A673 (cell line): Measurements from ENCODE around the gene CNTLN. TPM values are rescaled to one million over a fixed set of nuclear protein-coding genes. Genes with fewer than 3 reads are reported as not detected.
"Not testable (repeated sequence)": the region's sequence is repeated elsewhere in the genome, so short reads cannot be mapped to it uniquely, and the experiment has no call there.

Experiments
- BruUV-seq: library from RNA; stranded (reverse); fragments of 400-500 nt; replicated peaks from 2 replicates; lab custom pipeline; 2021; lab: Mats Ljungman, UMichigan
- CTCF ChIA-PET: fragments of 300-600 bp; sonication (Branson Sonifier 250); formaldehyde crosslinking; loops from one replicate; lab custom pipeline; 2022; ENCODE audit warnings: antibody characterized with exemption; lab: Charles Lee
- POLR2A ChIA-PET: fragments of 300-600 bp; sonication (Branson Sonifier 250); formaldehyde crosslinking; loops from one replicate; lab custom pipeline; 2022; ENCODE audit warnings: antibody characterized with exemption; ENCODE audit not compliant: low non-redundant PET; lab: Charles Lee
- DNase-seq: peaks from one replicate; pipeline ENCODE4 v3.0.0-alpha.2; 2015; ENCODE audit warnings: low spot score
- H3K27ac ChIP-seq: fragments of 200-600 bp; sonication (generic); 2 replicates; pipeline ENCODE4 v1.5.1; 2016; ENCODE audit warnings: mixed run types, low read depth, mild to moderate bottlenecking, mixed read lengths, antibody characterized with exemption, low read length; ENCODE audit not compliant: poor library complexity, severe bottlenecking
- H3K27me3 ChIP-seq: fragments of 200-600 bp; sonication (generic); replicated peaks from 2 replicates; pipeline ENCODE4 v1.6.1; 2017; ENCODE audit warnings: mixed run types, low read depth, mild to moderate bottlenecking, mixed read lengths, antibody characterized with exemption, low read length; ENCODE audit not compliant: insufficient read depth, poor library complexity
- H3K36me3 ChIP-seq: fragments of 200-600 bp; sonication (generic); 2 replicates; pipeline ENCODE4 v1.6.1; 2016; ENCODE audit warnings: mixed run types, mild to moderate bottlenecking, mixed read lengths, antibody characterized with exemption, low read length; ENCODE audit not compliant: insufficient read depth, poor library complexity, severe bottlenecking
- H3K4me1 ChIP-seq: fragments of 200-600 bp; sonication (generic); 2 replicates; pipeline ENCODE4 v1.6.1; 2017; ENCODE audit warnings: mixed run types, mild to moderate bottlenecking, mixed read lengths, antibody characterized with exemption, low read length; ENCODE audit not compliant: insufficient read depth, poor library complexity, severe bottlenecking
- H3K4me3 ChIP-seq: fragments of 200-600 bp; sonication (generic); 2 replicates; pipeline ENCODE4 v1.5.1; 2016; ENCODE audit warnings: low read depth, mixed run types, mild to moderate bottlenecking, mixed read lengths, low read length; ENCODE audit not compliant: poor library complexity, severe bottlenecking
- H3K9me3 ChIP-seq: fragments of 200-600 bp; sonication (generic); 2 replicates; pipeline ENCODE4 v1.6.1; 2016; ENCODE audit warnings: mixed run types, low read depth, mild to moderate bottlenecking, mixed read lengths, antibody characterized with exemption, low read length; ENCODE audit not compliant: poor library complexity, severe bottlenecking
- CTCF ChIP-seq: fragments of 300-800, 200-600 bp; sonication (generic); conservative IDR thresholded peaks from 2 replicates; pipeline ENCODE4 v1.5.1; 2017; ENCODE audit warnings: low read depth, mild to moderate bottlenecking, antibody characterized with exemption, low read length, moderate library complexity, mixed read lengths
- EZH2 ChIP-seq: fragments of 200-600 bp; sonication (generic); IDR thresholded peaks from 2 replicates; pipeline ENCODE4 v1.6.1; 2017; ENCODE audit warnings: borderline replicate concordance, low read depth, mild to moderate bottlenecking, mixed read lengths, antibody characterized with exemption, low read length; ENCODE audit not compliant: poor library complexity, severe bottlenecking
- intact Hi-C: fragments of 100-400 bp; cut with micrococcal nuclease; formaldehyde crosslinking; loops from one replicate; pipeline ENCODE4 v1.10.0; 2022; ENCODE audit not compliant: unreplicated experiment
- total RNA-seq: library from RNA; stranded (reverse); gene quantifications from 2 replicates; pipeline ENCODE4 v1.2.3, GENCODE V29; 2021

CNTLN gene
- total RNA-seq, 1 experiment from 2014 or later = 6.6 TPM

- no TSS peak for BruUV-seq
Measured at GRCh38 chr9:17280350-17281012, 145.6 kb downstream of the CNTLN start.

GRCh38 chr9:17290673-17291072, 155.8 kb downstream of the CNTLN start:
- intact Hi-C loops, H3K9me3 ChIP-seq, H3K4me1 ChIP-seq, H3K4me3 ChIP-seq, DNase-seq, H3K36me3 ChIP-seq, H3K27ac ChIP-seq, H3K27me3 ChIP-seq, CTCF ChIA-PET, BruUV-seq, POLR2A ChIA-PET: not testable (repeated sequence)

More at GRCh38 chr9:17280350-17281012, 145.6 kb downstream of the CNTLN start:
- TF ChIP-seq EZH2 = no peak
- no peak for TF ChIP-seq CTCF
- intact Hi-C loops = no loop called here
- POLR2A ChIA-PET = no interaction called here
- no peaks in the 10 kb centered on the region for H3K4me1 ChIP-seq
- H3K36me3 ChIP-seq = no peaks in the 10 kb centered on the region
- no peak overlapping the region for H3K4me3 ChIP-seq
- CTCF ChIA-PET = no interaction called here
- H3K27me3 ChIP-seq = no peaks in the 10 kb centered on the region
- no peak for DNase-seq
- H3K27ac ChIP-seq = no peak overlapping the region
- no peaks in the 10 kb centered on the region for H3K9me3 ChIP-seq

- intact Hi-C loops = no loop called here
- H3K36me3 ChIP-seq = no peaks in the 10 kb centered on the region
- H3K27ac ChIP-seq = no peak overlapping the region
- H3K4me3 ChIP-seq = no peak overlapping the region
- CTCF ChIA-PET = no interaction called here
- DNase-seq = no peak
- no TSS peak for BruUV-seq
- H3K9me3 ChIP-seq = no peaks in the 10 kb centered on the region
- no peaks in the 10 kb centered on the region for H3K27me3 ChIP-seq
- POLR2A ChIA-PET = no interaction called here
- H3K4me1 ChIP-seq = no peaks in the 10 kb centered on the region
- TF ChIP-seq CTCF = no peak
- TF ChIP-seq EZH2 = no peak
Measured at GRCh38 chr9:17291766-17292165, 156.9 kb downstream of the CNTLN start.

- CTCF ChIA-PET = no interaction called here
- Histone ChIP-seq H3K4me1 (no peaks in the 10 kb centered on the region), H3K36me3 (no peaks in the 10 kb centered on the region), H3K9me3 (no peaks in the 10 kb centered on the region), H3K27ac (no peak overlapping the region), H3K4me3 (no peak overlapping the region), H3K27me3 (no peaks in the 10 kb centered on the region)
- no TSS peak for BruUV-seq
- TF ChIP-seq EZH2 = no peak
- no peak for TF ChIP-seq CTCF
- DNase-seq = no peak
- intact Hi-C loops = no loop called here
- POLR2A ChIA-PET = no interaction called here
Measured at GRCh38 chr9:17293685-17294084, 158.8 kb downstream of the CNTLN start.
